Choroid plexus epithelial cell (primary cell): ENCODE data around the gene ADAMTS13.
"Not testable (repeated sequence)": the region's sequence is repeated elsewhere in the genome, so short reads cannot be mapped to it uniquely, and the experiment has no call there.

Experiments
- DNase-seq: peaks from one replicate; pipeline ENCODE4 v3.0.0-alpha.2; 2010; ENCODE audit warnings: low read depth
- H3K4me3 ChIP-seq: 2 replicates; pipeline ENCODE4 v1.5.1; 2011; ENCODE audit warnings: low read depth, mild to moderate bottlenecking, control low read depth, low read length, moderate library complexity
- TF ChIP-seq, protein P1 (sequence below): conservative IDR thresholded peaks from 2 replicates; pipeline ENCODE4 v1.5.1; 2011; ENCODE audit warnings: low read depth, mild to moderate bottlenecking, control low read depth, inconsistent platforms, low read length, moderate library complexity

ADAMTS13 gene

DNA sequence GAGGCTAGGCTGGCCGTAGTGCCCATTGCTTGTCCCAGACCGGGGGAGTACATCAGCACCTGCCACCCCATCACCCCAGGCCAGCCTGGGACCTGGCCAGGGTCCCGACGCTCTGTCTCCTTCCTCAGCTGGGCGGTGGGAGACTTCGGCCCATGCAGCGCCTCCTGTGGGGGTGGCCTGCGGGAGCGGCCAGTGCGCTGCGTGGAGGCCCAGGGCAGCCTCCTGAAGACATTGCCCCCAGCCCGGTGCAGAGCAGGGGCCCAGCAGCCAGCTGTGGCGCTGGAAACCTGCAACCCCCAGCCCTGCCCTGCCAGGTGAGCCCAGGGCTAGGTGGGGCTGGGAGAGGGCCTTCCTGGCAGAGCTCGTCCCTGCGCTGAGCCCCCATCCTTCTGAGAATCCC, 21.1 kb downstream of the ADAMTS13 start:
- H3K4me3 ChIP-seq = no peak overlapping the region
- TF ChIP-seq, protein P1, sequence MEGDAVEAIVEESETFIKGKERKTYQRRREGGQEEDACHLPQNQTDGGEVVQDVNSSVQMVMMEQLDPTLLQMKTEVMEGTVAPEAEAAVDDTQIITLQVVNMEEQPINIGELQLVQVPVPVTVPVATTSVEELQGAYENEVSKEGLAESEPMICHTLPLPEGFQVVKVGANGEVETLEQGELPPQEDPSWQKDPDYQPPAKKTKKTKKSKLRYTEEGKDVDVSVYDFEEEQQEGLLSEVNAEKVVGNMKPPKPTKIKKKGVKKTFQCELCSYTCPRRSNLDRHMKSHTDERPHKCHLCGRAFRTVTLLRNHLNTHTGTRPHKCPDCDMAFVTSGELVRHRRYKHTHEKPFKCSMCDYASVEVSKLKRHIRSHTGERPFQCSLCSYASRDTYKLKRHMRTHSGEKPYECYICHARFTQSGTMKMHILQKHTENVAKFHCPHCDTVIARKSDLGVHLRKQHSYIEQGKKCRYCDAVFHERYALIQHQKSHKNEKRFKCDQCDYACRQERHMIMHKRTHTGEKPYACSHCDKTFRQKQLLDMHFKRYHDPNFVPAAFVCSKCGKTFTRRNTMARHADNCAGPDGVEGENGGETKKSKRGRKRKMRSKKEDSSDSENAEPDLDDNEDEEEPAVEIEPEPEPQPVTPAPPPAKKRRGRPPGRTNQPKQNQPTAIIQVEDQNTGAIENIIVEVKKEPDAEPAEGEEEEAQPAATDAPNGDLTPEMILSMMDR = no peak
- DNase-seq = no peak

DNA sequence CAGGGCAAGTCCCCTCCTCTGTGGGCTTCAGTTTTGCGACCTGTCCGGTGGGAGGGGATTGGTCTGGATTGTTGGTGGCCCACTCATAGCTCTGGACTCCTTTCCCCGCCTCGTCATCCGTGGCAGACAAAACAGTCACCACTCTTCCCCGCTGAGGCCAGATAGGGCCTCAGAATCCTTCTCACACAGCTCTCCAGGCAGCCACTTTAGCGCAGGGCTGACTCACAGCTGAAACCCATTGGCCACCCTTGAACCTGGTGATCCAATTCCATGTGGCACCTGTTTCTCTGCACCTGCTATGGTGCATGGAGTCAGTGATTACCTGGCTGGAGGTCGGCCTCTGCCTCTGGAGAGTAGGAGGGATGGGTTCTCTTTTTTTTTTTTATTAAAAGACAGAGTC, 21.8 kb downstream of the ADAMTS13 start:
- no peak overlapping the region for H3K4me3 ChIP-seq
- TF ChIP-seq, protein P1 = no peak
- no peak for DNase-seq

DNA sequence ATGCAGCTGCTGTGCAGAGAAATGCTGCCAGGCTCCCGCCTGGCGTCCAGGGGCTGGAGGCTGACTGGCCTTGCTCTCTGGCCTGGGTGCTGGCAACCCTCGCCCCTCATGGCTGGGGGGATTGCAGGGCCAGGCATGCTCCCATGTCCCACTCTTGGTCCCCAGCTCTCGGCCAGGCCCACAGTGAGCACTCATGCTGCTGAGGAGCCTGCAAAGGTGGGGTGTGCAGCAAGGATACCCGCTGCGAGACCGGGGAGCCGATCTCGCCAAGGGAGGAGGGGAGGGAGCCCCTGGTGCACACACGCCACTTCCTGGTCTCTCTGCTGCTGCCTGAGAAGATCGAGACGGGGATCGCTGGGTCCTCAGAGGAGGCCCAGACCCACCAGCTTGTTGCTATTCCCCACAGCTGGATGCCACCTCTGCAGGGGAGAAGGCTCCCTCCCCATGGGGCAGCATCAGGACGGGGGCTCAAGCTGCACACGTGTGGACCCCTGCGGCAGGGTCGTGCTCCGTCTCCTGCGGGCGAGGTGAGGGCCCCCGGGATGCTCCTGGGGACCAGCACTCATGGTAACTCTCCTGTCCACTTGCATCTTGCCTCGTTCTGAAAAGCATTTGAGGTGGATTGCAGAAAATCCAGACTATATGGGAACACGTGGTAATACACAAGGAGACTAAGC, 23.3 kb downstream of the ADAMTS13 start:
- TF ChIP-seq, protein P1 = no peak
- H3K4me3 ChIP-seq = no peak overlapping the region
- no peak for DNase-seq

DNA sequence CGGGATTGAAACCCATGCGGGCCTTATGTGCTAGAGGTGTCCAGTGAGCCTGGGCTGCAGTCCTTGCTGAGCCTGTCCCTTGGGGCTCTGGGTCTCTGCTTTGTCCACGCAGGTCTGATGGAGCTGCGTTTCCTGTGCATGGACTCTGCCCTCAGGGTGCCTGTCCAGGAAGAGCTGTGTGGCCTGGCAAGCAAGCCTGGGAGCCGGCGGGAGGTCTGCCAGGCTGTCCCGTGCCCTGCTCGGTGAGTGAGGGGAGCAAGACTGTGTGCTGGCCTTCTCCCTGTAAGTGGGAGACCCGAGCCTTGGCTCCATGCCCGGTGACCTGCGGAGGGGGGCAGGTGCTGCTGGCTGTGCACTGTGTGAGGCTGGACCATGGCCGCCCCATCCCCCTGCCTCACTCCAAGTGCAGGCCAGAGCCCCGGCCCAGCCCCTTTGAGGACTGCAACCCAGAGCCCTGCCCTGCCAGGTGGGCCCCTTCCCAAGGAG, 26.4 kb downstream of the ADAMTS13 start:
- no peak overlapping the region for H3K4me3 ChIP-seq
- DNase-seq = no peak
- TF ChIP-seq, protein P1 = no peak

DNA sequence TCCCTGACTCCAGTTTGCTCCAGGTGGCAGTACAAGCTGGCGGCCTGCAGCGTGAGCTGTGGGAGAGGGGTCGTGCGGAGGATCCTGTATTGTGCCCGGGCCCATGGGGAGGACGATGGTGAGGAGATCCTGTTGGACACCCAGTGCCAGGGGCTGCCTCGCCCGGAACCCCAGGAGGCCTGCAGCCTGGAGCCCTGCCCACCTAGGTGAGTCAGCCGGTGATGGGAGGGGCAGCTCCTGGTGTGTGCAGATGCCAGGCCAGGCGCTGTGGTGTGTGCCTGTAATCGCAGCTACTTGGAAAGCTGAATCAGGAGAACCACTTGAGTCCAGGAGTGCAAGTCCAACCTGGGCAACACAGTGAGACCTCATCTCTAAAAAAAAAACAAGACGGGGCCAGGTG, 27.6 kb downstream of the ADAMTS13 start:
- H3K4me3 ChIP-seq = no peak overlapping the region
- DNase-seq = no peak
- TF ChIP-seq, protein P1 = no peak

DNA sequence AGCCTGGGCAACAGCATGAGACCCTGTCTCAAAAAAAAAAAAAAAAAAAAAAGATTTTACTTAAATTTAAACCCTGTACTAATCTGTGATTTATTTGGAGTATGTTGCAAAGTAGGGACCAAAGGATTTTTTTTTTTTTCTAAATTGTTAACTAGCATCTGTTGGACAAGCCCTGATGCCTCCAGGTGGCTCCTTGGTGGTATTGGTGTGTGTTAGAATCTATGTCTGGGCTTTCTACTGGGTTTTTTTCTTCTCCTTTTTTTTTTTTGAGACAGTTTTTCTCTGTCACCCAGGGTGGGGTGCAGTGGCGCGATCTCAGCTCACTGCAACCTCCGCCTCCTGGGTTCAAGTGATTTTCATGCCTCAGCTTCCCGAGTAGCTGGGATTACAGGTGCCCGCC, 29.7 kb downstream of the ADAMTS13 start:
- DNase-seq, H3K4me3 ChIP-seq: not testable (repeated sequence)

DNA sequence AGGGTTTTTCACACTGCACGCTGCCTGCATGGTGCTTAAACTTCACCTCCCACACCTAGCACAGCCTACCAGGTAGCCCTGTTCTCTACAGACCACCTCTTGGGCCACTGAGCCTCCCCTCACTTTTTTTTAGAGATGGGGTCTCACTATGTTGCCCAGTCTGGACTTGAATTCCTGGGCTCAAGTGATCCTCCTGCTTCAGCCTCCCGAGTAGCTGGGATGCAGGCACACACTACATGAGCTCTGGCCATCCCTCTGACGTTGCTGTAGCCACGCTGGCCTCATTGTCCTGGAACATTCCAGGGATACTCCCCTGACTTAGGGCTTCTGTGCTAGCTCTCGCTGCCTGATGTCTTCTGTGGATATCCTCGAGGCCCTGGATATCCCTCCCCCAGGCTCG, 30.4 kb downstream of the ADAMTS13 start:
- DNase-seq = no peak
- TF ChIP-seq, protein P1 = no peak

More for the DNA sequence above, 30.4 kb downstream of the ADAMTS13 start:
- no peak overlapping the region for H3K4me3 ChIP-seq
